IPS-18c (cell line): ENCODE measurements around the gene SCP2D1.

Source experiments
- H3K4me3 ChIP-seq: 2 replicates; pipeline ENCODE4 v1.7.0; 2013; ENCODE audit warnings: low read depth, mild to moderate bottlenecking, low read length, moderate library complexity; ENCODE audit not compliant: insufficient read depth
- H3K9me3 ChIP-seq: one replicate; pipeline ENCODE4 v1.6.1; 2013; ENCODE audit warnings: mild to moderate bottlenecking, low read length, moderate library complexity; ENCODE audit not compliant: control insufficient read depth, insufficient read depth

The SCP2D1 gene

GRCh38 chr20:18802012-18802634, 11.5 kb upstream of the SCP2D1 start:
- no peaks in the 10 kb centered on the region for H3K9me3 ChIP-seq

GRCh38 chr20:18805881-18806280, 7.7 kb upstream of the SCP2D1 start:
- no peaks in the 10 kb centered on the region for H3K9me3 ChIP-seq

More at GRCh38 chr20:18802012-18802634, 11.5 kb upstream of the SCP2D1 start:
- no peak overlapping the region for H3K4me3 ChIP-seq

GRCh38 chr20:18808712-18809111, 4.9 kb upstream of the SCP2D1 start:
- peaks cover 2% of the 10 kb centered on the region for H3K9me3 ChIP-seq
- H3K4me3 ChIP-seq: no peak overlapping the region

More at GRCh38 chr20:18805881-18806280, 7.7 kb upstream of the SCP2D1 start:
- no peak overlapping the region for H3K4me3 ChIP-seq

GRCh38 chr20:18811186-18811585, 2.4 kb upstream of the SCP2D1 start:
- peaks cover 2% of the 10 kb centered on the region for H3K9me3 ChIP-seq

GRCh38 chr20:18811904-18812303, 1.7 kb upstream of the SCP2D1 start:
- no peak overlapping the region for H3K4me3 ChIP-seq
- peaks cover 2% of the 10 kb centered on the region for H3K9me3 ChIP-seq

More at GRCh38 chr20:18811186-18811585, 2.4 kb upstream of the SCP2D1 start:
- H3K4me3 ChIP-seq: no peak overlapping the region

- H3K4me3 ChIP-seq: no peak overlapping the region
- H3K9me3 ChIP-seq: peaks cover 2% of the 10 kb centered on the region
Measured at GRCh38 chr20:18815194-18815942, 1.8 kb downstream of the SCP2D1 start.

GRCh38 chr20:18822832-18823231, 9.2 kb downstream of the SCP2D1 start:
- H3K9me3 ChIP-seq: peaks cover 2% of the 10 kb centered on the region
- no peak overlapping the region for H3K4me3 ChIP-seq

- H3K4me3 ChIP-seq: no peak overlapping the region
- H3K9me3 ChIP-seq: no peaks in the 10 kb centered on the region
Measured at GRCh38 chr20:18831830-18832499, 18.4 kb downstream of the SCP2D1 start.

- Histone ChIP-seq H3K4me3 (no peak overlapping the region), H3K9me3 (no peaks in the 10 kb centered on the region)
Measured at GRCh38 chr20:18832546-18833200, 19.1 kb downstream of the SCP2D1 start.

- H3K4me3 ChIP-seq: no peak overlapping the region
Measured at GRCh38 chr20:18835466-18836256, 22.1 kb downstream of the SCP2D1 start.

GRCh38 chr20:18837718-18838117, 24.1 kb downstream of the SCP2D1 start:
- H3K9me3 ChIP-seq: no peaks in the 10 kb centered on the region

More at GRCh38 chr20:18835466-18836256, 22.1 kb downstream of the SCP2D1 start:
- H3K9me3 ChIP-seq: no peaks in the 10 kb centered on the region

GRCh38 chr20:18839507-18840247, 26.1 kb downstream of the SCP2D1 start:
- Histone ChIP-seq H3K9me3 (no peaks in the 10 kb centered on the region), H3K4me3 (no peak overlapping the region)

More at GRCh38 chr20:18837718-18838117, 24.1 kb downstream of the SCP2D1 start:
- H3K4me3 ChIP-seq: no peak overlapping the region

- Histone ChIP-seq H3K9me3 (no peaks in the 10 kb centered on the region), H3K4me3 (no peak overlapping the region)
Measured at GRCh38 chr20:18840248-18840645, 26.7 kb downstream of the SCP2D1 start.

GRCh38 chr20:18845017-18845416, 31.4 kb downstream of the SCP2D1 start:
- no peaks in the 10 kb centered on the region for H3K9me3 ChIP-seq

GRCh38 chr20:18847226-18847755, 33.7 kb downstream of the SCP2D1 start:
- Histone ChIP-seq H3K9me3 (no peaks in the 10 kb centered on the region), H3K4me3 (no peak overlapping the region)

More at GRCh38 chr20:18845017-18845416, 31.4 kb downstream of the SCP2D1 start:
- H3K4me3 ChIP-seq: no peak overlapping the region

- H3K9me3 ChIP-seq: no peaks in the 10 kb centered on the region
Measured at GRCh38 chr20:18849131-18849530, 35.5 kb downstream of the SCP2D1 start.

More at GRCh38 chr20:18849131-18849530, 35.5 kb downstream of the SCP2D1 start:
- no peak overlapping the region for H3K4me3 ChIP-seq
